LNCaP clone FGC (cell line): ENCODE results near the gene BARD1.
A peak's percentile ranks its signal among the peaks of the same experiment; 100 is the strongest.

ENCODE experiments used
- DNase-seq: peaks from one replicate; pipeline ENCODE4 v3.0.0-alpha.2; 2011; ENCODE audit warnings: low read depth
- H3K4me3 ChIP-seq: 2 replicates; pipeline ENCODE4 v1.5.1; 2011; ENCODE audit warnings: mild to moderate bottlenecking, low read depth, low read length, control low read depth
- TF ChIP-seq, protein P1 (sequence below): IDR thresholded peaks from 2 replicates; pipeline ENCODE4 v1.5.1; 2012; ENCODE audit warnings: mild to moderate bottlenecking; ENCODE audit not compliant: control insufficient read depth, insufficient read depth; ENCODE audit errors: extremely low read depth

BARD1 gene

DNA sequence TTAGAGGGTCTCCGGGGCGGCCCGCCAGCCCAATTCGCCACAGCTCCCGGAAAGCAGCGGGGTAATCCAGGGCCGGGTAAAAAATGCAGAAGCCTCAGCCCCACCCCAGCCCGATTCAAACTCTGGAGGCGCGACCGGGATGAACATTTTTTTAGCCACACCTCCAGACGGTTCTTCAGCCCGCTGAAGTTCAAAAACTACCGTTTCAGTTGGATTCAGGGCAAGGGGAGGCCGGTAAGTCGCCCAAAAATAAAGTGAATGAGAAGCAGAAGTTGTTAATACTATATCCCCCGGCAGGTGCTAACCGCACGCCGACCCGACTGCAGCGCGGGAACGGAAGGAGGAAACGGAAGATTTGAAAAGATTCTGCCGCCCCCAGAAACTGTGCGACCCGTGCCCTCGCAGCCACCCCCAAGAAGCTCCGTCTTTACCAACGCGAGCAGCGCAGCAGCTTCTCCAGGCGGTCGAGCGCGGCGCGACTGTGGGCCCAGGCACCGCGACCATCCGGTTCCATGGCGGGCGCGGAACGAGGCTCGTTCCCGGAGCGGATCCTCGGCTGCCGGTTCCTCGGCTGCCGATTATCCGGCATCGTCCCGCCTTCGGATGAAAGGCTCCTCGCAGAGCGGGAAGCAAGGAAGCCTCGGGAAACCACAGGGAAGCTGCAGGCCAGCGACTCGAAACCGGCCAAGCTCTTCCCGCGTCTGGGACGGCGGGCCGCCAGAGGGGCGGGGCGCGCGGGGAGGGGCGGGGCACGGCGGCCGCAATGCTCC is at the start of gene BARD1:
Gene BARD1, minus strand, starts transcription at position 703 of the 770 bp plus-strand sequence. Its CDS starts 114 bp downstream, at position 589.
- H3K4me3 ChIP-seq: peak within 1 kb of the TSS; percentile 86
- DNase-seq: no peak
- TF ChIP-seq, protein P1, sequence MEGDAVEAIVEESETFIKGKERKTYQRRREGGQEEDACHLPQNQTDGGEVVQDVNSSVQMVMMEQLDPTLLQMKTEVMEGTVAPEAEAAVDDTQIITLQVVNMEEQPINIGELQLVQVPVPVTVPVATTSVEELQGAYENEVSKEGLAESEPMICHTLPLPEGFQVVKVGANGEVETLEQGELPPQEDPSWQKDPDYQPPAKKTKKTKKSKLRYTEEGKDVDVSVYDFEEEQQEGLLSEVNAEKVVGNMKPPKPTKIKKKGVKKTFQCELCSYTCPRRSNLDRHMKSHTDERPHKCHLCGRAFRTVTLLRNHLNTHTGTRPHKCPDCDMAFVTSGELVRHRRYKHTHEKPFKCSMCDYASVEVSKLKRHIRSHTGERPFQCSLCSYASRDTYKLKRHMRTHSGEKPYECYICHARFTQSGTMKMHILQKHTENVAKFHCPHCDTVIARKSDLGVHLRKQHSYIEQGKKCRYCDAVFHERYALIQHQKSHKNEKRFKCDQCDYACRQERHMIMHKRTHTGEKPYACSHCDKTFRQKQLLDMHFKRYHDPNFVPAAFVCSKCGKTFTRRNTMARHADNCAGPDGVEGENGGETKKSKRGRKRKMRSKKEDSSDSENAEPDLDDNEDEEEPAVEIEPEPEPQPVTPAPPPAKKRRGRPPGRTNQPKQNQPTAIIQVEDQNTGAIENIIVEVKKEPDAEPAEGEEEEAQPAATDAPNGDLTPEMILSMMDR: no peak

DNA sequence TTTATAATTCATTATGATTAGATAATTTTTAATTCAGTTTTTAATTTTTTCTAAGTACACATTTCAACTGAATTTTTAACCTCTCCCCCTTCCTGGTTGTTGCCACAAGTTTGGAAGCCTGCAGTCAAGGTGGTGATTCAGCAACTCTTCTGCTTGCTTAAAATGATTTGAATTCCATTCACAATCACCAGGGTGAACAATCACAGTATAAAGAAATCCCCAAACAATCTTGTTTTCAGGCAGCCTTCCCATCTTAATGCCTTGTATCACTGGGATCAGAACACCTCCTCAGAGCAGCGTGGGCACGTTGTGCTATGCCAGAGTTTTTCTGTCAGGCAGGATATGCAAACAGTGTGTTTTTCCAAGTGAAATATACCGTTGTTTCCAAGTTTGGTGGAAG is 46.7 kb upstream of the BARD1 start:
- H3K4me3 ChIP-seq: no peak overlapping the region
- TF ChIP-seq, protein P1: no peak
- DNase-seq: no peak

DNA sequence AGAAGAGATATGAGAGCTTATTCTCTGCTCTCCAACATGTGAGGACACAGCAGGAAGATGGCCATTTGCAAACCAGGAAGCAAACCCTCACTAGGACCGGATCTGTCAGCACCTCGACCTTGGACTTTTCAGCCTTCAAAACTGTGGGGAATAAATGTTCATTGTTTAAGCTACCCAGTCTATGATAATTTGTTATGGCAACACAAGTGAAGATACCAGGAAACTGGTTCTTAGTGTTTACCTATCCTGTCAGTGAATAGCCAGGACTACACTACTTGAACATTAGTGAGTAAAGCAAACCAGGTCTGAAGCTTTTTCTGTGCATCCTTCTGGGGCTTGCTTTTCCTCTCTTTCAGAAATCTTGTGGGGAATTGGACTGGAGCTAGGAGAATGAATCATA is 44.4 kb upstream of the BARD1 start:
- no peak overlapping the region for H3K4me3 ChIP-seq
- no peak for DNase-seq
- TF ChIP-seq, protein P1: no peak

DNA sequence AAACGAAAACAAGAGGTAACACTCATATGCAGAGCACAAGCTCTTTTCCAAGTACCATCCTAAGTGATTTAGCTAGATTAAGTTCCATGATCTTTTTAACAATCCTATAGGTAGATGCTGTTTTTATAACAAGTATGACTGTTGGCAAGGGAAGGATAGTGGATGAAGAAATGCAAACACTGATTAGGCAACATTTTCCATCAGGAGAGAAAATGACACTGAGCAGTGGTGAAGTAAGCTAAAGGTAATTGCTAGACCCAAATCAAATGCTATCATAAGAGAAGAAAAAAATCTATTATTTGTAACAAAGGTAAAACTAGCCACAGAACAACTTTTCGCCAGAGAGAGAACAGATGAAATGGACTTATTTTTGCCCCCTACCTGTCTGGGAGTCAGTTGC is 34.3 kb upstream of the BARD1 start:
- DNase-seq: no peak
- TF ChIP-seq, protein P1: no peak
- no peak overlapping the region for H3K4me3 ChIP-seq

DNA sequence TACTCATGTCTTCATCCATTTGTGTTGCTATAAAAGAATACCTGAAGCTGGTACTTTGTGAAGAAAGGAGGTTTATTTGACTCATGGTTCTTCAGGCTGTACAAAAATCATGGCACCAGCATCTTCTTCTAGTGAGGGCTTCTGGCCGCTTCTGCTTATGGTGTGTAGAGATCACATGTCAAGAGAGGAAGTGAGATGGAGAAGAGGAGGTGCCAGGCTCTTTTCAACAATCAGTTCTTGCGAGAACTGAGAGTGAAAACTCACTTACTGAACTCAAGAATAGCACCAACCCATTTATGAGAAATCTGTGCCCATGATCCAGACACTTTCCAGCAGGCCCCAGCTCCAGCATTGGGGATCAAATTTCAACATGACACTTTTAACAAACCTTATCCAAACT is 30.0 kb upstream of the BARD1 start:
- H3K4me3 ChIP-seq: no peak overlapping the region
- TF ChIP-seq, protein P1: no peak
- DNase-seq: no peak

DNA sequence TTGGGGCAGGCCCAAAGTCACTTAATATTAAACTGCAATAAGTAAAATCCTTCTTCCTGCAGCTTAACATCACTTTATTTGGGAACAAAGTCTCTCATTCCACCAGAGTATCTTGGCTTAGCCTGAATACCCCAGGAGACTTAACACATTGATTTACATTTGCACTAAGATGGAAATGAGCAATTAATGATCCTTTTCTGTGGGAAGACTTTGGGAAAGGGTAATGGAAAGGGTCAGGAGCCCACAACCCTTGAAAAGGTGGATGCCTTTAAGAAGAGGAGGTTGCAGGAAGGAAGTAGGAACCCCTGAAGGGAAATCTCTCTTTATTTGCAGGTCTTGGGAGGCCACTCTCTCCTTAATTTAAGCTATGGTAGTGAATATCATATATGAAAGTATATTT is 28.0 kb upstream of the BARD1 start:
- H3K4me3 ChIP-seq: no peak overlapping the region
- TF ChIP-seq, protein P1: no peak
- no peak for DNase-seq

DNA sequence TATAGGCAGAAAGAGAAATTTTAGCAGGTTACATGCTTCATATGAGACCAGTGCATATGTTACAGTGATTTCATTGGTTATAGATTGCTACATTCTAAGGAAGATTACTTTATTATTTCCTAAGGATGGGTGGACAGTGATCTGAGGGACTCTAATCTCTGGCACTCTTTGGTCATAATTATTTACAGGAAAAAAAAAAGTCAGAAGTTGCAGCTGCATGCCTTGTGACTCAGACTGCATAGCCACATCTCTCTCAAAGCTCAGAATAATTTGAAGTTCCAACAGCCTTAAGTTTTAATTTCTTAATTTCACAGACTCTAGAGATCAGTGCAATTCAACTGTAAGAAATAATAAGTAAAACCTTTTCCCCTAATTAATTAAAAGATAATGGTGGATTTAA is 27.1 kb upstream of the BARD1 start:
- no peak overlapping the region for H3K4me3 ChIP-seq
- TF ChIP-seq, protein P1: no peak
- DNase-seq: no peak
